GM19438 (cell line): ENCODE data around the gene MRPS11.
"Not testable (repeated sequence)": the region's sequence is repeated elsewhere in the genome, so short reads cannot be mapped to it uniquely, and the experiment has no call there.

ENCODE experiments used
- ATAC-seq: cut with Tn5 transposase; IDR thresholded peaks from one replicate; pipeline ENCODE4 v1.9.1; 2021; ENCODE audit warnings: low read depth; ENCODE audit not compliant: unreplicated experiment

Gene MRPS11

DNA sequence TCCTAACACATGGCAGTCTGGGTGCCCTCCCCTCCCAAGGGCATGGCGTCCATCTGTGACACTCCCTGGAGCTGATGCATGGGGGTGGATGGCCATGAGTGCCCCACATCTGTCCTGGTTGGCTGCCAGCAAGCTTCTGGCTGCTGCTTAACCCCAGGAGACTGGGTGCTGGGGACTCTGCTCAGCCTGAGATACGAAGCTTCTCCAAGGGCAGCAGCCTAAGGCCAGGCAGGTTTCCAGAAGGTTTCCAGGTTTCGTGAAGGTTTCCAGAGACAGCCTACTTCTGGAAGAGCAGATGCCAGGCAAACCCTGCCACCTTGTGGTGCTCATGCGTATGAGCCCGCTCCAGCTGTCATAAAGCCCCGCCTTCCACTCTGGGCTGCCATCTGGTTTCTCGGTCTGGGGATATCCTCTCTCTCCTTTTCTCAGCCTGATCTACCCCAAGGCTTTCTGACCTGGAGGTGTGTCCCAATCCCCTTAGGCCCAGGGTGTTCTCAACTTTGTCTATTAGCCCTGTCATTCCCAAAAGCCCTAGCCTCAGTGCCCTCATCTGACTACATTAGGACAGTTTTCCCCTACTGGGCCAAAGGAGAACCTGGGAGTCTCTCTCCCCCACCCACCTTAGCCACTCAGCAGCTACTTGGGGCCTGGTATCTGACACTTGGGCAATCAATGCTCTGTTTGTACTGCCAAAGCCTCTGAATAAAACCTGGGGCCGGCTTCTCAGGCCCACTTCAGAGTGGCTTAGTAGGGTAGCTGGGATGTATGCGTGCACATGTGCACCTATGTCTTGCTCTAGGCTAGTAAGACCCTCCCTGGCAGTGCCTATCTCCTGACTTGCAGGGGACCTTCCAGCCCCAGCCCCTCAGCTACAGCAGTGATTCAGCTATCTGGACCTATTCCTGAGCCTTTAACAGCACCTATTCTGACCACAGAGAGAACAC lies 12.4 kb upstream of the MRPS11 start:
- ATAC-seq = peak; percentile 92

- ATAC-seq = no peak
Observed at GRCh38 chr15:88456733-88457132, 10.8 kb upstream of the MRPS11 start.

GRCh38 chr15:88463870-88464532 lies 3.5 kb upstream of the MRPS11 start:
- ATAC-seq = no peak

- no peak for ATAC-seq
Observed at GRCh38 chr15:88465633-88466224, 1.8 kb upstream of the MRPS11 start.

DNA sequence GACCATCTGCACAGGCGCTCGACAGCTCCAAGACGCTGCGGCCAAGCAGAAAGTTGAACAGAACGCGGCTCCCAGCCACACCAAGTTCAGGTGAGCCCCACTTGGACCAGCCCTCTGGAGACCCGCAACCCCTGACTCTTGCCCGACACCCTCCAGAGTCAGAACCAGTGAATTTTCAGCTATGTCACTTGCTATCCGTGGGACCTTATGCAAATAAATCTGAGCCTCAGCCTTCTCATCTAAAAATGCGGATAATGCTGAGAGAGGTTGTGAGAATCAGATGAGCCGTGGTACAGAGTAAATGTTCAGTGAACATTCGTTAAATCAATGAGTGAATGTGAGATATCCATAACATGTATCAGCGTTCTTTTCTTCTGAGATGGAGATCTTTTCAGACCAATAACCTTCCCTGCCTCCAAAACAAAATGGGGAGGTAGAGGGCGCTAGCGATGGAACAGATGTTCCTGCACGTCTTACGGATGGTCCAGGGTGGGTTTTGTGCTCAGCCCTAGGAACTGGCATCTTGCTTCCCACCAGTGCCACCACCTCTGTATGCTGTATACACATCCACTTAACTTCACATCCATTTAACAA lies 524 bp downstream of the MRPS11 start:
- ATAC-seq = no peak

DNA sequence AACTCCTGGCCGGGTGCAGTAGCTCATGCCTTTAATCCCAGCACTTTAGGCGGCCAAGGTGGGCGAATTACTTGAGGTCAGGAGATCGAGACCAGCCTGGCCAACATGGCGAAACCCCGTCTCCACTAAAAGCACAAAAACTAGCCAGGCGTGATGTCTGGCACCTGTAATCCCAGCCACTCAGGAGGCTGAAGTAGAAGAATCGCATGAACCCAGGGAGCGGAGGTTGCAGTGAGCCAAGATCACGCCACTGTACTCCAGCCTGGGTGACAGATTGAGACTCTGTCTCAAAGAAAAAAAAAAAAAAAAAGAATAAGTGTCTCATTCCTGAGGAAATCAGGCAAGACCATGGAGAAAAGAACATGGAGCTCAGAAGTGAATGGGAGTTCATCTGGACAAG lies 1.2 kb downstream of the MRPS11 start:
- not testable (repeated sequence) for ATAC-seq

DNA sequence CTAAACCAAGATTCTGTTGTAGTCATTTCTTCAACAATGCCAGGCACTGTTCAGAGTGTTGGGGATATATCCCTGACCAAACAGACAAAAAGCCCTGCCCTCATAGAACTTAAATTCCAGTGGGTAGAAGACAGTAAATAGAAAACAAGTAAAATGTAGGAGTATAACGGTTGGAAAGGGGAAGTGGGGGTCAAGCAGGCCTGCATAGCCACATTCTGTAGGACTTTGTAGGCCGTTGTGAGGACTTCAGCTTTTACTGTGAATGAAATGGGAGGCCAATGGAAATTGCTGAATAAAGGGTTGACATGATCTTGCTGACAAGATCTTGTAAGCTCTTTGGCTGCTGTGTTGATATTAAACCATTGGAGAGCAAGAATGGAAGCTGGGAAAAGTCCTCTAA lies 1.8 kb downstream of the MRPS11 start:
- no peak for ATAC-seq

GRCh38 chr15:88470625-88471372 lies 3.3 kb downstream of the MRPS11 start:
- ATAC-seq = no peak

DNA sequence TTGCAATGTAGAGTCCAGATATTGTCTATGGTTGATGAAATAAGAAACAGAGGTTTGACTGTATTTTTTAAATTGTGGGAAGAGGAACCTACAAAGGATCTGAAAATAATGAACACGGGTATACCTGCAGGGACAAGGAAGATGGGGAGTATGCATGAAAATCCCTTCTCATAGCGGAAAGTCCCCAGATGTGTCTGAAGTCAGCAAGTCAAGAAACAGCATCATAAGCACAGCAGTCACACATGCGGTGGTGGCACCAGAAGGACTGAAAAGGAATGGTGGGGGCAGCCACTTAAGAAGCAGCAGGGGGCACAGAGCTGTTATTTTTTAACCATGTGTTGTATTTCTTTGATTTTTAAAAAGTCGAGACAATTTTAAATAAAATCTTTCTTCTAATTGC lies 4.7 kb downstream of the MRPS11 start:
- no peak for ATAC-seq

DNA sequence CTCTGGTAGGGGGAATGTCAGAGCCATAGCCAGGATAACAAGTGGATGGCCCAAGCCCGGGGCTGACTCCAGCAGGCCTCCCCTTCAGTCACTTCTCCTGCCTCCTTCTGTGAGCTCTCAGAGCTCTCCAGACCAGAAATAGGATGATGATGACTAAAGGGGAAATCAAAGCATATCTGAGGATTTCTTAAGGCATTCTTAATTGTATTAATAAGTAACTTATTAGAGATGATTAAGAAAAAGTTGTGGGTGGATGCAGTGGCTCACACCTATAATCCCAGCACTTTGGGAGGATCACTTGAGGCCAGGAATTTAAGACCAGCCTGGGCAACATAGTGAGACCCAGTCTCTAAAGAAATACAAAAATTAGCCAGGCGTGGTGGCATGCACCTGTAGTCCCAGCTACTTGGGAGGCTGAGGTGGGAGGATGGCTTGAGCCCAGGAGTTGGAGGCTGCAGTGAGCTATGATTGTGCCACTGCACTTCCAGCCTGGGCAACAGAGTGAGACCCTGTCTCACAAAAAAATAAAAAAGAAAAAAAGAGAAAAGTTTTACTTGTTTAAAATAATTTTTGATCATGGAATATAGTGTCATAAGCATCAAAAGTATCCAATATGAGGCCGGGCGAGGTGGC lies 6.3 kb downstream of the MRPS11 start:
- not testable (repeated sequence) for ATAC-seq

DNA sequence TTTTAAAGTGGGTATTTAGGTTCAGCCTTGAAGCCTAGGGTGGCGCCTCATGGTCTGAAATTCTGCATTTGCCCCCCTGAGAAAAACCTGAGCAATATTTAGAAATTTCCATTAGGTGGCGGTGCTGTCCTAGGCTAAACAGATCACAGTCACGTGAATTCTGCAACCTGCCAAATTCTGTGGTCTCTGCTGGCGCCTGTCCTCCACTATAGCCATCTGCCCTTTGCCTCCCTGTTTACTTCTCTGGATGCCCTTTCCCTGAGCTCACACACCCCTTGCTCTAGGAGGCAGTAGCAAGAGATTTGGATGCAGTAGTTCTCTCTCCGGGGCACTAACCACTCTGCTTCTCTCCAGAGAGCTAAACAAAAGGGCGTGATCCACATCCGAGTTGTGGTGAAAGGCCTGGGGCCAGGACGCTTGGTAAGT lies 9.1 kb downstream of the MRPS11 start:
- peak; percentile 56 for ATAC-seq

- ATAC-seq = no peak
Observed at GRCh38 chr15:88477126-88477525, 9.6 kb downstream of the MRPS11 start.

DNA sequence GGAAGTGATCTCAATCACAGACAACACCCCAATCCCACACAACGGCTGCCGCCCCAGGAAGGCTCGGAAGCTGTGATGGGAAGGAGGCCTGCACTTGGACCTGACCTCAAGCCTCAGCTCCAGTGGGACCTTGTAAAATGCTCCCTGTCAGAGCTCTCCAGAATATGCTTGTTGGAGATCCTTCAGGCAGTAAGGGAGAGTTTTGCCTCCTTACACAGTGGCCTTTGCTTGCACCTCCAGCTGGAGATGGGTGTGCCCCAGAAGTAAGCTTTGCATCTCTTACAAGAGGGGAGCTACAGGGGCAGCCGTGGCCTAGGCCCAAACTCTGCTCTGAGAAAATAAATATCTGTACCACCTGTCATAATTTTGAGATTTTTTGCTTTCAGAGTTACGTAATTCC lies 10.4 kb downstream of the MRPS11 start:
- ATAC-seq = no peak

DNA sequence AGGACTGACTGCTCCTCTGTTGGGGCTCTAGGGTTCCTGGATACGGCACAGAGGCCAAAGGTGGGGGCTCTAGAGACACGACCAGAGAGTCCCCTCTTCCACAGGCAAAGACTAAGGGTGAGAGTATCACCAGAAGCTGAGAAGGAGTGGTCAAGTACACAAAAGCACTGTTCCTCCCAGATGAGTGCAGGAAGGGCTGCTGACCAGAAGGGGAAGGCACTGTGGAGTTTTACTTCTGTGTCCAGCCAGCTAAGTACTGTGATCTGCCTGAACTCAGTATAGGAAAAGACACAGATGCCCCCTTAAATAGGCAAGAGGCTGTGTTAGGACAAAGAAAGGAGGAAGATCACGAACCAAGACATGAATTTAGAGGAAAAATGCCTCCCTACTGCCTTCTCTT lies 11.7 kb downstream of the MRPS11 start:
- no peak for ATAC-seq

- no peak for ATAC-seq
Observed at GRCh38 chr15:88480981-88481380, 13.5 kb downstream of the MRPS11 start.

GRCh38 chr15:88482263-88482662 lies 14.8 kb downstream of the MRPS11 start:
- ATAC-seq = no peak

DNA sequence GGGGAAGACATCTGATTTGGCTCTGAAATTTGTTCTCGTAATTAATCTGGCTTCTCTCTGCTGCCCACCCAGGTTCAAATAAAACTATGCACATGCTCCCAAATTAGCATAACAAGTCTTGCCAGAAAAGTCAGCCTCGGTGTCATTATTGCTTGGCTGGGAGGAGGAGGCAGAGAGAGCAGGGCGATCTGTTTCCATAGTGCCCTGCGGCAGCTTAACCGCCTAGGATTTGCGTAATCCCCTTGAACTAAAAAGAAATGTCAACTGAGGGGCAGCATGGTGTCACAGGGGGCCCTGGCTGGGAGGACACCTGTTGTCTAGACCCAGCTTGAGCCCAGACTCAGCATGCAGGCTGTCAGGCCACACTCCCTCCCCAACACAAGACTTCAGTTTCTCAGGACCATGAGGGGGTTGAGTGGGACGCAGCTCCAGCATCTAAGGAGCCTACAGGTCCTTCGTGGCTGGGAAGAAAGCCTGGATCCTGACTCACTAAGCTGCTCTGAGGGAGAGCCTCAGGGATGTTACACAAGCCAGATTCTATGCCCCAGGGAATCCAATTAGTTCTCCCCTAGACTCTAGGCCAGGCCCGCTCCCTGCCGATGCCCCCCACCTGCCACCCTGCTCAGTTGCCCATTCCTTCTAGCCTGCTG lies 17.3 kb downstream of the MRPS11 start:
- no peak for ATAC-seq

DNA sequence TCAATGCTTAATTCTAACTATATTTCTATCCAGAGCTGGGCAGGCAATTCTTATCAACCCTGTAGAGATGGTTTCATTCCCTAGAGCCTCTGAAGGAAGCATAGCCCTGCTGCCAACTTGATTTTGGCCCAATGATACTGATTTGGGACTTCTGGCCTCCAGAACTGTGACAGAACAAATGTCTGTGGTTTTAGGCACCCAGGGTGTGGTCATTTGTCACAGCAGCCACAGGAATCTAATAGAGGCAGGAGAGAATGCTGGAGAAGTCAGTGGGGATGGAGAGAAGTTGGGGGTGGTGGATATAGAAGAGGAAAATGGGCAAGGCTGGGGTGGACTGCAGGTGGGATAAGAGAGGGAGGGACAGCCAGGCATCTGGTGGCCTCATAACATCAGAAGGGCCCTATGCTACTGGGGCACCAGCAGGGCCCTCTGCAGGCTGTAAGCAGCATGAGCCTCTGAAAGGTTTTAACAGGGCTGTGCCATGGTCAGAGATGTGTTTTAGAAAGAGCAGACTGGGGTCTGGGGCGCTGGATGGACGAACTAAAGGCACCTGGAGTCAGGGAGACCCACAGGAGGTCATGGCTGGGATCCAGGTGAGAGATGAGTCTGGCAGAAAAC lies 19.8 kb downstream of the MRPS11 start:
- ATAC-seq = no peak
